Lung (tissue), 12 donors: ENCODE data around the gene PHAF1. TPM values are rescaled to one million over a fixed set of nuclear protein-coding genes. Genes with fewer than 3 reads are reported as not detected.

ENCODE experiments used
- ATAC-seq: fragments of 200-7000 bp; cut with Tn5 transposase; one replicate; pipeline ENCODE4 v1.9.1; 2020; ENCODE audit warnings: moderate number of reproducible peaks; ENCODE audit not compliant: insufficient read depth, low FRiP score
- DNase-seq, 3 donors: peaks; one replicate each; pipeline ENCODE4 v3.0.0-alpha.2; 2013 to 2017
- H3K27ac ChIP-seq, 2 donors: one replicate each; pipeline ENCODE4 v1.5.1; 2013; ENCODE audit warnings: mild to moderate bottlenecking in 2 of 2, moderate library complexity in 2 of 2, control low read depth in 1 of 2, inconsistent platforms in 1 of 2, low read depth in 1 of 2, low read length in 1 of 2
- H3K27me3 ChIP-seq, 3 donors: one replicate each; pipeline ENCODE4 v1.5.1; 2013; ENCODE audit warnings: low read length in 2 of 3; ENCODE audit not compliant: control insufficient read depth in 3 of 3, insufficient read depth in 3 of 3
- H3K36me3 ChIP-seq, 4 donors: one replicate each; pipeline ENCODE4 v1.5.1; 2013; ENCODE audit warnings: low read length in 4 of 4, mild to moderate bottlenecking in 1 of 4, moderate library complexity in 1 of 4; ENCODE audit not compliant: control insufficient read depth in 4 of 4, insufficient read depth in 4 of 4
- H3K4me1 ChIP-seq, 5 donors: one replicate each; pipeline ENCODE4 v1.5.1; 2013; ENCODE audit warnings: low read length in 5 of 5, mild to moderate bottlenecking in 2 of 5, moderate library complexity in 1 of 5; ENCODE audit not compliant: control insufficient read depth in 5 of 5, insufficient read depth in 5 of 5
- H3K4me3 ChIP-seq: one replicate; pipeline ENCODE4 v1.5.1; 2013; ENCODE audit warnings: mild to moderate bottlenecking, control low read depth, moderate library complexity
- H3K9ac ChIP-seq, 2 donors: one replicate each; pipeline ENCODE4 v1.5.1; 2013; ENCODE audit warnings: low read length in 2 of 2, control low read depth in 1 of 2; ENCODE audit not compliant: insufficient read depth in 1 of 2
- H3K9me3 ChIP-seq, 4 donors: one replicate each; pipeline ENCODE4 v1.5.1; 2013; ENCODE audit warnings: low read length in 3 of 4, mild to moderate bottlenecking in 1 of 4, moderate library complexity in 1 of 4; ENCODE audit not compliant: control insufficient read depth in 4 of 4, insufficient read depth in 3 of 4
- CTCF ChIP-seq: IDR thresholded peaks from 2 replicates; pipeline ENCODE4 v1.5.1; 2012; ENCODE audit warnings: mild to moderate bottlenecking; ENCODE audit errors: control extremely low read depth, extremely low read depth
- WGBS, 2 donors: extraction: QIAGEN DNeasy Blood & Tissue Kit; methylation state at CpG; one replicate each; pipeline ENCODE4 v1.1.7; 2013; 5-methylcytosine and 5-hydroxymethylcytosine counted together
- polyA plus RNA-seq, 2 donors: library from polyadenylated mRNA; stranded (reverse); fragments of 200-250 nt; gene quantifications; one replicate each; pipeline ENCODE4 v1.2.1, GENCODE V29; 2013
- total RNA-seq, 2 donors: library from RNA; depleted of rRNA in 1 of 2; stranded (reverse); fragments of >200 nt in 1 of 2; gene quantifications; one replicate each; pipeline ENCODE4 v1.2.1, GENCODE V29; 2014 to 2021
- donor health status: control.
- donor health status: control.
- donor health status: Bipolar disorder and iron deficiency.
- donor health status: healthy.
- donor health status: DM: yes; HTN: yes; CAD: no.

PHAF1 gene
- total and polyA plus RNA-seq, 4 donors = 9.1 to 36.1 (median 13.3) TPM

GRCh38 chr16:67148656-67149275 lies 39.0 kb downstream of the PHAF1 start:
- peaks cover 10 to 45% (median 30%) of the 10 kb centered on the region in 4 donors for H3K36me3 ChIP-seq
- H3K4me3 ChIP-seq = no peak overlapping the region
- peaks cover 0 to 6% (median 5%) of the 10 kb centered on the region in 3 donors for H3K27me3 ChIP-seq
- H3K27ac ChIP-seq = no peak overlapping the region
- DNase-seq (no peak), ATAC-seq (no peak)
- no peak overlapping the region for H3K9ac ChIP-seq
- H3K4me1 ChIP-seq = peaks cover 0 to 15% (median 4%) of the 10 kb centered on the region in 5 donors
- peaks cover 0 to 2% (median 0%) of the 10 kb centered on the region in 4 donors for H3K9me3 ChIP-seq
- no peak for TF ChIP-seq CTCF
- WGBS, 2 donors = 94 to 95% methylated on average over 11 of the region's 11 CpGs

- H3K4me3 ChIP-seq = no peak overlapping the region
- peaks cover 0 to 13% (median 8%) of the 10 kb centered on the region in 3 donors for H3K27me3 ChIP-seq
- peaks cover 5 to 39% (median 25%) of the 10 kb centered on the region in 4 donors for H3K36me3 ChIP-seq
- ATAC-seq (no peak), DNase-seq (no peak)
- TF ChIP-seq CTCF = no peak
- no peaks in the 10 kb centered on the region for H3K9me3 ChIP-seq
- no peak overlapping the region for H3K27ac ChIP-seq
- H3K9ac ChIP-seq = no peak overlapping the region
- H3K4me1 ChIP-seq = peaks cover 0 to 15% (median 4%) of the 10 kb centered on the region in 5 donors
- 67 to 71% methylated on average over 77 of the region's 77 CpGs for WGBS, 2 donors
These were observed 39.7 kb downstream of the PHAF1 start for GRCh38 chr16:67149276-67150046.

- DNase-seq = peak; percentile 84 to 94 (median 88)
These were observed 40.5 kb downstream of the PHAF1 start for GRCh38 chr16:67150047-67150832.

More at GRCh38 chr16:67150047-67150832, 40.5 kb downstream of the PHAF1 start:
- no peaks in the 10 kb centered on the region for H3K9me3 ChIP-seq
- H3K27me3 ChIP-seq = peaks cover 0 to 14% (median 9%) of the 10 kb centered on the region in 3 donors
- H3K4me3 ChIP-seq = peak overlapping the region; percentile 60
- TF ChIP-seq CTCF = no peak
- H3K36me3 ChIP-seq = peaks cover 0 to 31% (median 21%) of the 10 kb centered on the region in 4 donors
- H3K9ac ChIP-seq = no peak overlapping the region
- peak overlapping the region; percentile 65 to 78 for H3K27ac ChIP-seq
- peaks cover 0 to 18% (median 4%) of the 10 kb centered on the region in 5 donors for H3K4me1 ChIP-seq
- WGBS, 2 donors = 4 to 9% methylated on average over 67 to 94 of the region's 94 CpGs
- peak; percentile 68 for ATAC-seq
